ENCODE measurements around the gene ARRB1. TPM values are rescaled to one million over a fixed set of nuclear protein-coding genes. Genes with fewer than 3 reads are reported as not detected.

ARRB1 gene
- total RNA-seq, 1 donor from 2014 or later: 16.6 TPM

DNA sequence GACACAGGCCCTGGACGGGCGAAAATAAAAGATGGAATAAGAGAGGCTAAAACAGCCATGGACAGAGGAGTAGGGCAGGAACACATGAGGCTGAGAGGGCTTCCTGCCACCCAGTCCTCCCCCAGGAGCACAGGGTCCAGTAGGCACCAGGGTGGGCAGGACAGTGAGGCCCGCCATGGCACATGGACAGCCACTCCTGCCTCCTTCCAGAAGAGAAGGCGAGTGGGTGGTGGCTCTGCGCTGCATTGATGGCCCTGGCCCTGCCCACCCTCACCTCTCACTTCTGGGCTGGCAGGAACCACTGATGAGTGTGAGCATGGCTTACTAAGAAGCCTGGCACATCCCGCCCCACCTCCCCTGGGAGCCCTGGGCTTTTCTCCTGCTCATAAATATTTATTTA is 59.7 kb downstream of the ARRB1 start:
- no peak for DNase-seq (ENCODE audit: low spot score)
- Mint-ChIP-seq H3K27me3 (ENCODE audit: low read depth) (no peaks in the 10 kb centered on the region), H3K4me1 (ENCODE audit: low read depth) (peaks cover 3% of the 10 kb centered on the region), H3K4me3 (ENCODE audit: unreplicated experiment) (no peak overlapping the region), H3K9me3 (ENCODE audit: low read depth) (no peaks in the 10 kb centered on the region), H3K36me3 (ENCODE audit: low read depth) (peaks cover 7% of the 10 kb centered on the region), H3K27ac (ENCODE audit: unreplicated experiment) (no peak overlapping the region)
- TF ChIP-seq, protein P1, sequence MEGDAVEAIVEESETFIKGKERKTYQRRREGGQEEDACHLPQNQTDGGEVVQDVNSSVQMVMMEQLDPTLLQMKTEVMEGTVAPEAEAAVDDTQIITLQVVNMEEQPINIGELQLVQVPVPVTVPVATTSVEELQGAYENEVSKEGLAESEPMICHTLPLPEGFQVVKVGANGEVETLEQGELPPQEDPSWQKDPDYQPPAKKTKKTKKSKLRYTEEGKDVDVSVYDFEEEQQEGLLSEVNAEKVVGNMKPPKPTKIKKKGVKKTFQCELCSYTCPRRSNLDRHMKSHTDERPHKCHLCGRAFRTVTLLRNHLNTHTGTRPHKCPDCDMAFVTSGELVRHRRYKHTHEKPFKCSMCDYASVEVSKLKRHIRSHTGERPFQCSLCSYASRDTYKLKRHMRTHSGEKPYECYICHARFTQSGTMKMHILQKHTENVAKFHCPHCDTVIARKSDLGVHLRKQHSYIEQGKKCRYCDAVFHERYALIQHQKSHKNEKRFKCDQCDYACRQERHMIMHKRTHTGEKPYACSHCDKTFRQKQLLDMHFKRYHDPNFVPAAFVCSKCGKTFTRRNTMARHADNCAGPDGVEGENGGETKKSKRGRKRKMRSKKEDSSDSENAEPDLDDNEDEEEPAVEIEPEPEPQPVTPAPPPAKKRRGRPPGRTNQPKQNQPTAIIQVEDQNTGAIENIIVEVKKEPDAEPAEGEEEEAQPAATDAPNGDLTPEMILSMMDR (IDR thresholded peaks at IDR 0.05): no peak

DNA sequence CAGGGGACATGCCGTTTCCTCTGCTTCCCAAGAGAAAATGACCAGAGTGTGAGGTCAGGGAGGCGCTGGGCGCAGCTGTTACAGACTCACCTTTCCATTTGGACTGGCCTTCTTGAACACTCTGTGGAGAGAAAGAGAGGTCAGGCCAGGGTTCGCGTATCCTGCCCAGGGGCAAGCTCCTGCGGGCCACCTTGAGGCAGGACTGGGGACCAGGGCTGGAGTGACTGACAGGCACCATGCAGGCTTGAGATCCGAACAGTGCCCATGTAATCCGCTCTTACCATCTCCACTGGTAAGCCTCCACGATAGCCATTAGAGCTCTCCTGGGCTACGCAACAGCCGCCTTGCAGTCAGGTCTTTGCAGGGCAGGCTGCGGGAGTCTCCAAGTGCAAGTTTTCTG is 61.5 kb downstream of the ARRB1 start:
- Mint-ChIP-seq H3K36me3 (ENCODE audit: low read depth) (peaks cover 5% of the 10 kb centered on the region), H3K4me1 (ENCODE audit: low read depth) (peaks cover 3% of the 10 kb centered on the region), H3K27ac (ENCODE audit: unreplicated experiment) (no peak overlapping the region), H3K9me3 (ENCODE audit: low read depth) (no peaks in the 10 kb centered on the region), H3K27me3 (ENCODE audit: low read depth) (no peaks in the 10 kb centered on the region), H3K4me3 (ENCODE audit: unreplicated experiment) (no peak overlapping the region)
- DNase-seq (ENCODE audit: low spot score): no peak
- TF ChIP-seq, protein P1 (IDR thresholded peaks at IDR 0.05): no peak

DNA sequence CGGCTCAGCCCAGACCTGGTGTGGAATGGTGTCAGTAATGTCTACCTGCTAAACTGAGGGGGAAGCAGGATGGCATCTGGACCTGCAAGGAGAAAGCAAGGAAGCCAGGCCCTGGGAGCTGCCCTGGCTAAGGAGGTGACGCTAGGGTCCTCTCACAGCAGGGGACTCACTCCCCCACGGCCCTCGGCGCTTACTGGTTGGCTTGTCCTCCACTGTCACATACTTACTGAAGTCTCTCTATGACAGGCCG is 62.0 kb downstream of the ARRB1 start:
- no peak overlapping the region for H3K4me3 Mint-ChIP-seq (ENCODE audit: unreplicated experiment)
- no peaks in the 10 kb centered on the region for H3K27me3 Mint-ChIP-seq (ENCODE audit: low read depth)
- H3K36me3 Mint-ChIP-seq (ENCODE audit: low read depth): peaks cover 5% of the 10 kb centered on the region
- H3K9me3 Mint-ChIP-seq (ENCODE audit: low read depth): no peaks in the 10 kb centered on the region
- TF ChIP-seq, protein P1 (IDR thresholded peaks at IDR 0.05): no peak
- H3K27ac Mint-ChIP-seq (ENCODE audit: unreplicated experiment): no peak overlapping the region
- no peak for DNase-seq (ENCODE audit: low spot score)
- peaks cover 3% of the 10 kb centered on the region for H3K4me1 Mint-ChIP-seq (ENCODE audit: low read depth)

DNA sequence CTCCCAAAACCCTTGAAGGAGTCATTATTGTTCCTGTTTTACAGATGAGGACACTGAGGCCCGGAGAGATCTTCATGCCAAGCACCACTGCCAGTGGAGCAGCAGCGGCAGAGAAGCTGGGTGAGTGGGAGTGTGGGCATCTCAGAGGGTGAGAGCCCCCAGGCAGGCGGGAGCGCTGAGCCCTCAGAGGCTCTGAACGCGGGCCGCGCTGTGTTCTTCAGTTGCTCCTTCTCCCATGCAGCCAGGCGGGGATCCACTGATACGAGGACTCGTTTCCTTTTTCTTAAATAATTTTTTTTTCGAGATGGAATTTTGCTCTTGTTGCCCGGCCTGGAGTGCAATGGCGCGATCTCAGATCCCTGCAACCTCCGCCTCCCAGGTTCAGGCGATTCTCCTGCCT is 63.9 kb downstream of the ARRB1 start:
- H3K4me3 Mint-ChIP-seq (ENCODE audit: unreplicated experiment): no peak overlapping the region
- H3K27me3 Mint-ChIP-seq (ENCODE audit: low read depth): no peaks in the 10 kb centered on the region
- no peaks in the 10 kb centered on the region for H3K9me3 Mint-ChIP-seq (ENCODE audit: low read depth)
- DNase-seq (ENCODE audit: low spot score): no peak
- peaks cover 3% of the 10 kb centered on the region for H3K4me1 Mint-ChIP-seq (ENCODE audit: low read depth)
- H3K27ac Mint-ChIP-seq (ENCODE audit: unreplicated experiment): no peak overlapping the region
- H3K36me3 Mint-ChIP-seq (ENCODE audit: low read depth): peaks cover 5% of the 10 kb centered on the region
- TF ChIP-seq, protein P1 (IDR thresholded peaks at IDR 0.05): no peak

DNA sequence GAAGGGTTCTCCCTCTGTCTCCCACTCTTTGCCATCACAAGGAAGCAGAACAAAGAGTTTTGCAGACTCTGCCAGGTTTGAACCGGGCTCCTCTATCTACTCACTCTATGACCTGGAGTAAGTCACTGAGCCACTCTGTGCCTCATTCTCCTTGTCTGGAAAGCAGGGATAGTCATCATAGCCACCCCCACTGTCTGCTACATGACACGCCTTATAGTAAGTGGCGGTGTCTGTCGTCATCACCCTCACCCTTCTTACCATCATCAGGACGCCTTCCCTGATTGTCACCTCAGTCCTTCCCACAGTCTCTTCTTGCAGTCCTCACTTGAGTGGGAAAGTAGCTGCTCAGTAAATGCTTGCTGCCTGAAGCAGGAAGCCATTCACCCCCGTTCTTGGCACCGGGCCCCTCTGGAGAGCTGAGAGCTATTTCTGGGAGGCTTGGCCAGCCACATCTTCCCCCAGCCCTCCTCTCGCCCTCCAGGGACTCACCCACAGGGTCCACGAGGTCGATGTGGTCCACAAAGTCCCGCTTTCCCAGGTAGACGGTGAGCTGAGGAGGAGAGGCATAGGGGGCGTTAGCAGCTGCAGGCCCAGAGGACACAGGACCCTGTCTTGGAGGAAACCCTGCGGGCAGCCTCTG is 64.5 kb downstream of the ARRB1 start:
- TF ChIP-seq, protein P1 (IDR thresholded peaks at IDR 0.05): no peak
- Mint-ChIP-seq H3K36me3 (ENCODE audit: low read depth) (peaks cover 5% of the 10 kb centered on the region), H3K27me3 (ENCODE audit: low read depth) (no peaks in the 10 kb centered on the region), H3K4me1 (ENCODE audit: low read depth) (peaks cover 3% of the 10 kb centered on the region), H3K27ac (ENCODE audit: unreplicated experiment) (no peak overlapping the region), H3K9me3 (ENCODE audit: low read depth) (no peaks in the 10 kb centered on the region), H3K4me3 (ENCODE audit: unreplicated experiment) (no peak overlapping the region)
- no peak for DNase-seq (ENCODE audit: low spot score)
